Esophagus (tissue), 2 donors: ENCODE measurements around the gene TBCC. TPM values are rescaled to one million over a fixed set of nuclear protein-coding genes. Genes with fewer than 3 reads are reported as not detected.

Source experiments
- H3K27ac ChIP-seq, 2 donors: one replicate each; pipeline ENCODE4 v1.5.1; 2013; ENCODE audit warnings: low read depth in 2 of 2, mild to moderate bottlenecking in 2 of 2, inconsistent platforms in 1 of 2, low read length in 1 of 2, moderate library complexity in 1 of 2
- H3K27me3 ChIP-seq, 2 donors: one replicate each; pipeline ENCODE4 v1.6.1; 2013; ENCODE audit warnings: low read length in 2 of 2, control low read depth in 1 of 2, mild to moderate bottlenecking in 1 of 2; ENCODE audit not compliant: insufficient read depth in 2 of 2, control insufficient read depth in 1 of 2
- H3K36me3 ChIP-seq, 2 donors: one replicate each; pipeline ENCODE4 v1.6.1; 2013; ENCODE audit warnings: low read length in 1 of 2; ENCODE audit not compliant: control insufficient read depth in 2 of 2, insufficient read depth in 2 of 2
- H3K4me1 ChIP-seq, 2 donors: one replicate each; pipeline ENCODE4 v1.6.1; 2013; ENCODE audit warnings: low read length in 1 of 2; ENCODE audit not compliant: control insufficient read depth in 2 of 2, insufficient read depth in 2 of 2
- H3K4me3 ChIP-seq, 2 donors: one replicate each; pipeline ENCODE4 v1.5.1; 2013; ENCODE audit warnings: low read length in 2 of 2, mild to moderate bottlenecking in 2 of 2, low read depth in 1 of 2, moderate library complexity in 1 of 2
- H3K9me3 ChIP-seq, 2 donors: one replicate each; pipeline ENCODE4 v1.6.1; 2013; ENCODE audit warnings: mild to moderate bottlenecking in 2 of 2, low read depth in 1 of 2, low read length in 1 of 2, moderate library complexity in 1 of 2; ENCODE audit not compliant: control insufficient read depth in 2 of 2, insufficient read depth in 1 of 2
- WGBS, 2 donors: extraction: QIAGEN DNeasy Blood & Tissue Kit; methylation state at CpG; one replicate each; pipeline ENCODE4 v1.1.7; 2013; 5-methylcytosine and 5-hydroxymethylcytosine counted together
- polyA plus RNA-seq, 2 donors: library from polyadenylated mRNA; stranded (reverse); fragments of 200-250 nt; gene quantifications; one replicate each; pipeline ENCODE4 v1.2.3, GENCODE V29; 2013
- donor health status: healthy with polysubstance abuse.
- donor health status: Bipolar disorder and iron deficiency.

The TBCC gene
- polyA plus RNA-seq, 2 donors: 17.7 to 18.4 TPM

DNA sequence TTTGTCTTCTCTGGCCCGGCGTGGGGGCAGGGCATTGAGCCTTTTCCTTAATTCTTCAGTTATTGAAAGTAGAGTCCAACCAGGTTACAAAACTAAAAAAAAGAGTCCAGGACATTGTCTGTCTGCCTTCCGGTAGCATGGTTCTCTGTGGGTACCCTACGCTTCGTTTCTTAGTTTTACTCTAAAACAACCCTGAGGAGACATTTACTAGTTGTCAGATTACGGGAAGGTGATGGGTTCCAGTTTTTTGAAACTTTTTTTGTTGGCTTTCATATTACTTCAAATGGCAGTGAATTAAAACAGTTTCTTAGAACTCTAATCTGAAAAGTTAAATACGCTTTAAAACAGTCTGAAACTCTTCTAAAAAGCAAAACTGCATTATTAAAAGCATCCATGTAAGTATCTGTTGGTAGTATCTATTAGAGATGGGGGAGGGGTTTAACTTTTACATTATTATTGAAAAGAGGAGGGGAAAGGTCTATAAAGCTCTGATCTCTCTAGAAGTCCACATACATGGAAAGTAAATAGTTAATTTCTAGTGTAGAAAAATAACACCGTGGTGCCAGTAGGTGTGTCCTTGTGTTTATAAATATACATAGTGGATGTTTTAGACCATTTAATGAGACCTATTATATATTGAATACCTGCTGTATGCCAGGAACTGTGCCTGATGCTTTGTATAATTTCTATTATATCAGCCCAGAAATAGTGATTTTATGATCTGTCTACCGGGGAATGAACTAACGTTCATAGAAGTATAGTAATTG, 38.2 kb upstream of the TBCC start:
- H3K27me3 ChIP-seq: no peaks in the 10 kb centered on the region
- H3K9me3 ChIP-seq: no peaks in the 10 kb centered on the region
- H3K4me1 ChIP-seq: peaks cover 0 to 9% of the 10 kb centered on the region in 2 donors
- peak overlapping the region; percentile 99 to 100 for H3K27ac ChIP-seq
- H3K36me3 ChIP-seq: no peaks in the 10 kb centered on the region
- peak overlapping the region; percentile 78 to 99 for H3K4me3 ChIP-seq
- 0% methylated on average over 10 of the region's 10 CpGs for WGBS, 2 donors

DNA sequence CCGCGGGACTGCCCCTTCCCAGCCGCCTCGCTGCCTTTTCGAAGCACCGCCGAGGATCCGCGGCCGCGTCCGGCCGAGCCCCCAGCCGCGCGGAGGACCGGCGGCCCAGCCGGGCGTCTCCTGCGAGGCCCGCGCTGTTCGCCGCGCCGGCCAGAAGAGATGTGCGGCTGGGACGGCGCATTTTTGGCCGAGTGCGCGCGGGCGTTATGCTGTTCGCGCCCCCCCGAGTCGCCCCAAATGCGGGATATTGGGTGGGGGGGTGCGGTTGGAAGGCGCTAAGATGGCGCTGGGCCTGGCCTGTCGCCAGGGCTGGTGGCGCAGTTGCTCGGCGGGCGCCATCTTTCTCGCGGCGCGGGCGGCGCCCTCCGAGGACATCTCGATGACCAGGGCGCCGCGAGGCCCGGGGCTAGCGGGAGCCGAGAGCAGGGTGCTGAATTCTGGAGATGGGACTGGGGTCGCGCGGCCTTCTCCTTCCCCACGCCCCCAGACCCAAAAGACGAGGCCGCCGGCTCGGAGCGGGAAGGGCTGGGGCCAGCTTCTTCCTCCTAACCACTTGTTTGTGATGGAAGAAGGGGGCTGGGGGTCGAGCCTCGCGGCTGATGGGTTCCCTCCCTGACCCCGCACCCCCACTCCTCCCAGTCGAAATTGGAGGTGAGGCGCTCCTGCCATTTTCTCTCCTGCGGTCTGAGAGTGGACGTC, 37.4 kb upstream of the TBCC start:
- Histone ChIP-seq H3K9me3 (no peaks in the 10 kb centered on the region), H3K36me3 (no peaks in the 10 kb centered on the region), H3K27me3 (no peaks in the 10 kb centered on the region), H3K4me1 (peaks cover 0 to 4% of the 10 kb centered on the region in 2 donors), H3K27ac (peak overlapping the region; percentile 99 to 100), H3K4me3 (peak overlapping the region; percentile 78 to 99)
- 0% methylated on average over 74 to 79 of the region's 79 CpGs for WGBS, 2 donors

DNA sequence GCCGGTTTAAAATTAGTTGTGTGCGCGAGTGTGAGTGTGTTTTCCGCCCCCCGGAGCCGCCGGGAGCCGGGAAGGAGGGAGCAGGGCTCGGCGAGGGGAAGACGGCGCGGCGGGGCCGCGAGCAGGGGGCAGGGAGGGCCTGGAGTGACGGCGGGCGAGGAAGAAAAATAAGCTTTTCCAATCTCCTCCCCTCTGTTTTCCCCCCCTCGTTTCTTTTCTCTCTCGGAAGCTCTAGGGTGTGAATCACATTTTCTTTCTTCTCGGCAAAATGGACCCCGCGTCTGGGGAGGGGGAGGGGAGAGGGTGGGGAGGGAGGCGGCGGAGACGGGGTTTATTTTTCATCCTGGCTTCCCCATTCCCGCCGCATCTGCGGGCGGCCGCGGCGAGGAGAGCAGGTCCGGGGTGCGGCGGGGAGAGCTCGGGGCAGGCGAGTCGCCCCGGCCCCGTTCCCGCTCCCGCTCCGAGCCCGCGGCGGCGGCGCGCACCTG, 36.8 kb upstream of the TBCC start:
- peak overlapping the region; percentile 99 to 100 for H3K27ac ChIP-seq
- H3K4me3 ChIP-seq: peak overlapping the region; percentile 78 to 99
- H3K9me3 ChIP-seq: no peaks in the 10 kb centered on the region
- H3K4me1 ChIP-seq: peaks cover 0 to 3% of the 10 kb centered on the region in 2 donors
- no peaks in the 10 kb centered on the region for H3K36me3 ChIP-seq
- H3K27me3 ChIP-seq: no peaks in the 10 kb centered on the region
- 0% methylated on average over 30 to 51 of the region's 51 CpGs for WGBS, 2 donors

DNA sequence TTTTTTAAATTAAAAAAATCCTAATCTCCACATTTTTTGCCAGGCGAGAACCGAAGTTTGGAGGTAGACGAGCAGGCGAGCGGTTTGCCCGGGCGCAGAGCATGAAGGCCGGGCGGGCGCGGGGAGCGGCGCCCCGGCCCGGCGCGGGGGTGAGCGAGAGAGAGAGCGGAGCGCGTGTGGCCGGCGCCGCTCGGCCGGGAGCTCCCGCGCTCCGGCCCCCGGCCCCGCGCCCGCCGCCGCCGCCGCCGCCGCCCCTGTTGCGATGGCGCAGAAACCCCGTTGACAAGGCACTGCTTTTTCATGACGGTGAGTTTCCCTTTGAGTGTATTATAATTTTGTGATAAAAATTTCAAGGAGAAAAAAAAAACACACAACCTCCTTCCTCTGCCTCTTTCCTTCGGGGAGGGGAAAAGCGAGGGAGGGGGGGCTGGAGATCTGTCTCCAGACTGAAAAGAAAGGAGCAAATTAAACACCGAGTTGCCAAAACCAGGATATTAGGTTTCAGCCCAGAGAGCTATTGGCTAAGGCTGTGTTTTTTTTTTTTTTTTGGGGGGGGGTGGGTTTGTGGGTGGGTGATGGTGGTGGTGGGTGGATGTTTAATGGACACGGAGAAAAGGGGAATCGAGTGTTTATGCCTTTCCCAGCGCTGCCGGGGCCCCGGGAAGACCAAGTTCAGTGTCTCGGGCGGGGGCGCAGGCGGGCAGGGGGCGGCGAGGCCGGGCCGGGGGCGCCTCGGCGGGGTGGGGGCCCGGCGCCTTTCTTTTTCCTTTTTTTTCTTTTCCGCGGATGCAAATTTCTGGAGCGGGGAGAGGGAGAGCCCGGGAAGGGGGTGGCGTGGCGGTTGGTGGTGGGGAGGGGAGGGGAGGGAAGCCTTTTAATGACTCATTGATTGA, 36.1 kb upstream of the TBCC start, which contains the start of gene BICRAL:
Gene BICRAL (plus strand): TSS at position 257 of the 893 bp plus-strand sequence. CDS start 39,971 bp downstream, outside the sequence.
- H3K4me3 ChIP-seq: peak within 1 kb of the TSS; percentile 78 to 99
- peaks cover 0 to 3% of the 10 kb centered on the region in 2 donors for H3K4me1 ChIP-seq
- peak within 1 kb of the TSS; percentile 99 to 100 for H3K27ac ChIP-seq
- H3K36me3 ChIP-seq: no peaks in the 10 kb centered on the region
- H3K27me3 ChIP-seq: no peaks in the 10 kb centered on the region
- no peaks in the 10 kb centered on the region for H3K9me3 ChIP-seq
- WGBS, 2 donors: 0 to 1% methylated on average over 43 to 68 of the region's 70 CpGs

DNA sequence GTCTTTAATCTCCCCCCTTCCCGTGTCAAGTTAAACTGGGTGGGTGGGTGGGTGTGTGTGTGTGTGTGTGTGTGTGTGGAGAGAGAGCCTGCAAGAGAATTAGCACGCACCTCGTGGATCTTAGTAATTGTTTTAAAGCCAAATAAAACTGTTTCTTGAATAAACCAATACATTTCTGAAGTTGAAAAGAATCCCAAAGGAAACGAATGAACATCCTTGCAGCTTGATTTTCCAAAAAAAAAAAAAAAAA, 35.6 kb upstream of the TBCC start:
- peak overlapping the region in 1 of 2 donors; percentile 100 for H3K27ac ChIP-seq
- no peaks in the 10 kb centered on the region for H3K27me3 ChIP-seq
- peak overlapping the region in 1 of 2 donors; percentile 78 for H3K4me3 ChIP-seq
- H3K36me3 ChIP-seq: no peaks in the 10 kb centered on the region
- no peaks in the 10 kb centered on the region for H3K9me3 ChIP-seq
- 0% methylated on average over 4 of the region's 4 CpGs for WGBS, 2 donors
- peaks cover 0 to 3% of the 10 kb centered on the region in 2 donors for H3K4me1 ChIP-seq

DNA sequence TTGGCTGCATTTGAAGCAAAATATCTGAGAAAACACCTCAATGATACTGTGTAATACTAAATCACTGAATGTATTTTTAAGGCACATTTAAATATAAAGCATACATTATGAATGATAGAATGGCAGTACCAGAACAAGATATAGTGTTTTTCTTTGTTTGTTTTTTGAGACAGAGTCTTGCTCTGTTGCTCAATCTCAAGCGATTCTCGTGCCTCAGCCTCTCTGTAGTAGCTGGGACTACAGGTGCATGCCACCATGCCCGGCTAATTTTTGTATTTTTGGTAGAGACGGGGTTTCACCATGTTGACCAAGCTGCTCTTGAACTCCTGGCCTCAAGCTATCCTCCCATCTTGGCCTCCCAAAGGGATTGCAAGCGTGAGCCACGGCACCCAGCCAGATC, 33.6 kb upstream of the TBCC start:
- no peak overlapping the region for H3K27ac ChIP-seq
- no peak overlapping the region for H3K4me3 ChIP-seq
- no peaks in the 10 kb centered on the region for H3K4me1 ChIP-seq
- no peaks in the 10 kb centered on the region for H3K36me3 ChIP-seq
- 91% methylated on average over 6 of the region's 6 CpGs for WGBS, 2 donors
- H3K9me3 ChIP-seq: no peaks in the 10 kb centered on the region
- no peaks in the 10 kb centered on the region for H3K27me3 ChIP-seq

DNA sequence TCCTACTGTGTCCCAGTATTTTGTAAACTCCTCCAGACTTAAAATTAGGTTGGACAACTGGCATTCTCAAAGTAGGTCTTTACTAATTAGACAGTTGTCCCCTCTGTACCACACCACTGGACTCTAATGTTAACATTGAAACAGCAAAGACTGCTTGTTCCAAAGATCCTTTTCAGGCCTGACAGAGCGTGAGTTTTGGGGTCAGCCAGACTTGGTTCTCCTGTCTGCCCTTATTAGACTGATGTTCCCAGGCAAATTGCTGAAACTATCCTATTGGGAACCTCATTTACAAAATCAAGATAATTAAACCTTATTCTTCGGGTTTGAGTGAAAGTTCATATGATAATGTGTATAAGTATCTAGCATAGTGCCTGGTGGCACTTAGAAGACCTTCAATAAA, 32.2 kb upstream of the TBCC start:
- no peak overlapping the region for H3K27ac ChIP-seq
- no peak overlapping the region for H3K4me3 ChIP-seq
- H3K27me3 ChIP-seq: no peaks in the 10 kb centered on the region
- no peaks in the 10 kb centered on the region for H3K4me1 ChIP-seq
- H3K9me3 ChIP-seq: no peaks in the 10 kb centered on the region
- WGBS, 2 donors: 89 to 92% methylated on average over 2 of the region's 2 CpGs
- no peaks in the 10 kb centered on the region for H3K36me3 ChIP-seq

DNA sequence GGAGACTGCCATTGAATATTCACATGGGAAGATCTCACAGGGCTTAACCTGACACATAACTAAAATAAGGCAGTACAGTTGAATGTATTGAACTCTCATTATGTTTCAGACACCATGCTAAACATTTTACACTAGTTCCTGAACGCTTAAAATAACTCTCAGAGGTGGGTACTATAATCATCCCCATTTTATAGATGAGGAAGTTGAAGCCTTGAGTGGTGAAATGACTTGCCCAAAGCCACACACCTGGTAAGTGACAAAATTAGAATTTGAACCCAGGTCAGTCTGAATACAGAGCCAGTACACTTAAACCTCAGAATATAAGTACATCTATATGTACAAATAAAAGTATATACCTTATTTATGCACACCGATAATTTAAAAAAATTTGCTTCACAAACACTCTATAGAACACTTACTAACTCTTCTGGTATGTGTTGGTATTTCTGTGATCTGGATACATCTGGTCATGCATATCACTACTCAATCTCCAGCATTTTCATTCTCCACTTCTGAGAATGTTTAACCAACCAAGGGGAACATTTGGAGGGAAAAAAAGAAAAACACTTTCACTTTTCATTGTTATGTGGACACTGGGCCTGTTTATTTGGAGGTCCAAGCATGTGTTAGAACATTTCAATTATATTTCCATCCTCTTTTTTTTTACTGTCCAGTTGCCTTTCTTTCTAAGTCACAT, 31.4 kb upstream of the TBCC start:
- 78 to 84% methylated on average over 2 of the region's 2 CpGs for WGBS, 2 donors
- no peak overlapping the region for H3K4me3 ChIP-seq
- no peaks in the 10 kb centered on the region for H3K4me1 ChIP-seq
- no peaks in the 10 kb centered on the region for H3K36me3 ChIP-seq
- H3K27me3 ChIP-seq: no peaks in the 10 kb centered on the region
- H3K27ac ChIP-seq: no peak overlapping the region
- no peaks in the 10 kb centered on the region for H3K9me3 ChIP-seq
